ENCODE data around the gene ZNF862.

GRCh38 chr7:149792220-149792595 is 46.0 kb upstream of the ZNF862 start:
- TF ChIP-seq CTCF (IDR thresholded peaks at IDR 0.05) (no peak), GABPA (IDR thresholded peaks at IDR 0.05; ENCODE audit: low read depth) (no peak), YY1 (IDR thresholded peaks at IDR 0.05; ENCODE audit: low read depth) (no peak), RFX5 (IDR thresholded peaks at IDR 0.05; ENCODE audit: low read length) (no peak), MAX (IDR thresholded peaks at IDR 0.05; ENCODE audit: low read depth) (no peak), POLR2AphosphoS5 (IDR thresholded peaks at IDR 0.05; ENCODE audit: low read depth, low read length) (no peak), RXRA (IDR thresholded peaks at IDR 0.05; ENCODE audit: borderline replicate concordance, low read depth) (no peak), TAF1 (IDR thresholded peaks at IDR 0.05; ENCODE audit: borderline replicate concordance, low read depth, low read length) (no peak), EZH2phosphoT487 (IDR thresholded peaks at IDR 0.05; ENCODE audit: borderline replicate concordance, low read depth) (no peak), SIN3A (IDR thresholded peaks at IDR 0.05; ENCODE audit: borderline replicate concordance, low read depth, low read length) (no peak)
